GM12878 (cell line): ENCODE results near the gene GABRR1.

Source experiments
- CTCF ChIP-seq, 3 experiments: IDR thresholded peaks in 2 of 3; conservative IDR thresholded peaks in 1 of 3; 2 replicates each; pipeline ENCODE4 v1.5.1; 2011; ENCODE audit warnings: low read depth in 3 of 3, low read length in 3 of 3, mild to moderate bottlenecking in 3 of 3, control low read depth in 2 of 3, moderate library complexity in 2 of 3, inconsistent platforms in 1 of 3, mixed read lengths in 1 of 3; ENCODE audit not compliant: control insufficient read depth in 2 of 3, insufficient read depth in 1 of 3; ENCODE audit errors: extremely low read depth in 1 of 3
- ZSCAN29 ChIP-seq: fragments of 450-650 bp; IDR thresholded peaks from 2 replicates; pipeline ENCODE4 v1.6.1; 2017; ENCODE audit warnings: mild to moderate bottlenecking, moderate library complexity

- no peak for TF ChIP-seq ZSCAN29
- TF ChIP-seq CTCF (IDR thresholded peaks at IDR 0.05 in 2 of 3, conservative IDR thresholded peaks at IDR 0.05 in 1 of 3; ENCODE audit: control insufficient read depth in 2 of 3, extremely low read depth in 1 of 3, insufficient read depth in 1 of 3, low read depth in 3 of 3, low read length in 3 of 3) = no peak
Measured at GRCh38 chr6:89222712-89223039, 5.5 kb upstream of the GABRR1 start.
